Activated naive CD4-positive, alpha-beta T cell treated with anti-CD3 and anti-CD28 coated beads, Interleukin-2, amount 50 U/mL, for 16 hours (primary cell): ENCODE data around the gene OR2D3.
"Not testable (repeated sequence)": the region's sequence is repeated elsewhere in the genome, so short reads cannot be mapped to it uniquely, and the experiment has no call there.

Source experiments
- DNase-seq: peaks from one replicate; pipeline ENCODE4 v3.0.0-alpha.2; 2020

Gene OR2D3

GRCh38 chr11:6920702-6921101 lies at the start of gene OR2D3:
OR2D3 (plus strand) TSS chr11:6921002; CDS start chr11:6921002, 0 bp downstream.
- no peak for DNase-seq

DNA sequence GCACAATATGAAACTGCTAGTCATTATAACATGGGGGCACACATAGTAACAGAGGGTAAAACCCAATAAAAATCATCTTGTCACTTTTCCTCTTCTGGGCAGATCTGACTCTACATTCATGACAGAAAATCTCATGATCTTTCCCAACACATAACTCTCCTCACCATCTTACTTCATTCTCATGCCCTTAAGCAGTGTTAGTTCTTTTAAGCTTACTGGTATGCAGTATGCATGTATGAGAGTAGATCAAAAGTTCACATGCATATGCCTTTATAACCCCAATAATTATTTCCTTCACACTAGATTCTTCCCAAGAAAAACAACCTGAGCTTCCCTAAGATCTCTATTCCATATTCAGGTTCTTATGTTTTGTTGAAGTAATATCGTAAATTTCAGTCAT lies 49.5 kb upstream of the OR2D3 start:
- no peak for DNase-seq

DNA sequence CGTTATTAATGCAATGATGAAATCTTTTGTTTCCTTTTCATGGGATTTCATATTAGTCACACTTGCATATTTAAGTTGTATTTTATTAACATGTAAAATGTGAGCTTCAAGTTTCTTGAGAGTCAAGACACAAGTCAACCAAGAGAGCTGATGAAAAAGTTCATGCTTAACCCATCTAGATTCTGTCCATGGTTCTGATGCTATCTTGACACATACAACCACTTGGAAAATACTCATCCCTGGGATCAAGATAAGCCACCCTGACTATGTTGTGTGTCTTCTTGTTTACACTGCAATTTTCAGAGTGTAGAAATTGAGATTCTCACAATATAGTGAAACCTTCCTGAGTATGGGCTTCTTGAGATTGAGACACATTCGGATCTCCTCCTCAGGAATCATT lies 45.0 kb upstream of the OR2D3 start:
- no peak for DNase-seq

DNA sequence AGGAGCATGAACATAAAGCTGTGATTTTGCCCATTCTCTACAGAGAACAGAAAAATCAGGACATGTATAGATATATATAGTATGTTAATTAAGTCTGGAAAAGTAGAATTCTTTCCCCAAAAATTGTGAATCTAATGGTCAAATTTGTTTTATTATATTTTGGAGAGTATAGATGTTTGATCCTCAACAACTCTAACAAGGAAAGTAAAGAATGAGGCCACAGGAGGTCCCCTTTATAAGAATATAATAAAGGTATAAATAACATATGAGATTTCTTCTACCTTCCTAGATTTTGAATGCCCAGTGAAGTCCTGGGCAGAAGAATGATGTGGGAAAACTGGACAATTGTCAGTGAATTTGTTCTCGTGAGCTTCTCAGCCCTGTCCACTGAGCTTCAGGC lies 44.5 kb upstream of the OR2D3 start, which contains the start of gene OR10A4:
Gene OR10A4, plus strand, starts transcription at position 301 of the 400 bp plus-strand sequence. Its CDS starts 23 bp downstream, at position 324.
- DNase-seq = no peak

- no peak for DNase-seq
Measured at GRCh38 chr11:6876914-6877313, 43.9 kb upstream of the OR2D3 start.

DNA sequence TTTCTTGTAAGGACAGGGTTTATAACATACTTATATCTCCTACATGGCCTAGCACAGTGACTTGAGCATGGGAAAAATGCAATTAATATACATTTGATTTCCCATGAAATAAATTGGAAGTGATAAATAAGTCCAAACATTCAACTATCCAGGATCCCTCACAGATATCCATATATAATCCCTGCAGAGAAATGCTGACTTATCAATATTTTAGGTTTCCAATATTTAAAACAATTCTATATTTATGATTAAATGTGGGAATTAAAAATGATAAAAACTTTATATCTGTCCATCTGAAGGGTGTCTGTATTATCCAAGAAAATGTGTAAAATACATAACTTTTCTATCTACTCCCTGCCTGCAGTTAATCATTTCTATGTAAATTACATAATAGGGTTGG lies 38.1 kb upstream of the OR2D3 start:
- DNase-seq = no peak

DNA sequence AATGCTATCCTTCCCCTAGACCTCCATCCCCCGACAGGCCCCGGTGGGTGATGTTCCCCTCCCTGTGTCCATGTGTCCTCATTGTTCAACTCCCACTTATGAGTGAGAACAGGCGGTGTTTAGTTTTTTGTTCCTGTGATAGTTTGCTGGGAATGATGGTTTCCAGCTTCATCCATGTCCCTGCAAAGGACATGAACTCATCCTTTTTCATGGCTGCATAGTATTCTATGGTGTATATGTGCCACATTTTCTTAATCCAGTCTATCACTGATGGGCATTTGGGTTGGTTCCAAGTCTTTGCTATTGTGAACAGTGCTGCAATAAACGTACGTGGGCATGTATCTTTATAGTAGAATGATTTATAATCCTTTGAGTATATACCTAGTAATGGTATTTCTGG lies 33.1 kb upstream of the OR2D3 start:
- not testable (repeated sequence) for DNase-seq

GRCh38 chr11:6888830-6889229 lies 32.0 kb upstream of the OR2D3 start:
- no peak for DNase-seq

- no peak for DNase-seq
Measured at GRCh38 chr11:6889835-6890234, 31.0 kb upstream of the OR2D3 start.

DNA sequence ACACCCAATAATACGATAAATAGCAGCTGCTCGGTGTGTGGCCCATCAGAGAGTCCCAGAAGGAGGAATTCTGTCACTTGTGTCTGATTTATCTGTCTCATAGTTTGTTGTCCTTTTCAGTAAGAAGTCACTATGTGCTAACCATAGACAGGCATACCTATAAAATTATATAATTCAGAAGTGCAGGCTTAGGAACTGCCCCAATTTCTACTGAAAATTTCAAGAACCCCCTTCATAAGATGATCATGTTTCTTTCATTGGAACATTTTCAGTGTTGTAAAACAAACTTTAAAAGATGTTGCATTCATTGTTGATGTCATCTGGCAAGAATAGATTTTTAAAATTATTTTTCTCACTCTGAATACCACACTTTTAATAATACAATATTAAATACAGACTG lies 28.4 kb upstream of the OR2D3 start, which contains the start of gene OR2D2:
Gene OR2D2, minus strand, starts transcription at position 101 of the 400 bp plus-strand sequence. Its CDS starts 0 bp downstream, at position 101.
- no peak for DNase-seq

DNA sequence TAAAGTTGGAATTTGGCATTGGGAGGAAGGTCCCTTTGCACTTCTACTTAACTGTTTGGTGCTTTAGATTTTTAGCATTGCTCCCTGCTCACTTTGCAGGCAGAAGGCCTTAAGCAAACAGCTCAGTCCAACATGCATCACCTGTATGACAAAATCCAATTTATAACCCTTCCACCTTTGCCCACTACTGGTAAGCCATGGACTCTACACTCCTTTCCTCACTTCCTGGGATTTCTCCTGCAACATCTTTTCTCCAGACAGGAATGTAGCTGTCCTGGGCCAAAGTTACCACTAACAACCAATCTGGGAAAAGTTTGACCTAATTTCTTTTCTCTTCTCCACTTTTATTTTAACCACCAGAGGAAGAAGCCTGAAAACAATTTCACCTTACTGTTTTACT lies 26.7 kb upstream of the OR2D3 start:
- DNase-seq = no peak

GRCh38 chr11:6895010-6895409 lies 25.8 kb upstream of the OR2D3 start:
- DNase-seq = no peak

DNA sequence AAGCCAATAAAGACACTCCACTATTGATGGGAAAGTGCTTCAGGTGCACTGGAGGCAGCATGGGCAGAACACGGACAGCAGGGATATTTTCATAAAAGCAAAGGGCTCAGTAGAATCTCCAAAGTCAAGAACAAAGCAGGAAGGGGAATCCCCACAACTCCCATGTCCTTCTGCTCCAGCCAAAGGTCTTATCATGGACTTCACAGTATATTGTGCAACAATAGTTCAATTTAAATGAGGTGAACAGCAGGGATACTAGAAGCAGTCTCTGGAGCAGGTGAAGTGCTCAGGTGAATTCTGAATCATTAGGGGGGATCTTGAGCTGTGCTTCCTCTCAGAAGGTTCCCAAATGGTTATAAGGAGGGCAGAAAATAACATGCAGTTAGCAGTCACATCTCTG lies 21.9 kb upstream of the OR2D3 start:
- DNase-seq = no peak

- no peak for DNase-seq
Measured at GRCh38 chr11:6900327-6900999, 20.3 kb upstream of the OR2D3 start.

- DNase-seq = not testable (repeated sequence)
Measured at GRCh38 chr11:6904804-6905203, 16.0 kb upstream of the OR2D3 start.

DNA sequence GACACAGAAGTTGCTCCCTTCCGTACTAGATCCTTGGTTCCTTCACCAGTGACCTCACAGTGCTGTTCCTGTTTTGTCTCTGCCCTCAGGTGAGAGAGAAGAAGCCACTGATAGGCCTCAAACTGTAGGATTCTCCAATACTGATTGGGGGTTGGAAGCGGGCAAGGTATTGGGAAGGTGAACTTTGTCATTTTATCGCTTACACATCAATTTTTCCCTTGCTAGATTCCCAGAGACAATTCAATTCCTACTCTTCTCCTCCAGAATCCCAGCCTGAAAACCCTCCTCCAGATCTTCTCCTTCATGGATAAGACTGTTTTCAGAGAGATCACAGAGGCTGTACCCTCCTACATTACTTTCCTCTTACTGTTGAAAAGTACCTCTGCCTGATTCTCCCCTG lies 9.4 kb upstream of the OR2D3 start:
- no peak for DNase-seq

DNA sequence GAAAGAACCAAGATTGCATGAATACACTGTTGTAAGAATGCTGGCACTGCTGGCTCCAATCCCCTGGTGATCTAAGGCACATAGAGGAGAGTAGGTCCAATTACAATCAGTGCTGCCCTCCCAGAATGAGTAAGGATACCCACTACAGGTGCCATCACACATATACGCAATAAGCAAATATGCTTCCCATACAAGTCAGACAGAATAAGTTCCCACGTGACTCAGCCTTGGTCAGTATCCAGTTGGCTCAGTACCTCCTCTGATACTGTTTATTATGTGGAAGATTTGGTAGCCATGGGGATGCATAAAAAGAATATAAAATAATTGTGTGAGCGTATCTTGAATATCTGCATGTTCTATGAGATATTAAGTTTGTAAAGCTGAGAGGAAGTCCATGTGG lies 8.9 kb upstream of the OR2D3 start:
- DNase-seq = no peak

DNA sequence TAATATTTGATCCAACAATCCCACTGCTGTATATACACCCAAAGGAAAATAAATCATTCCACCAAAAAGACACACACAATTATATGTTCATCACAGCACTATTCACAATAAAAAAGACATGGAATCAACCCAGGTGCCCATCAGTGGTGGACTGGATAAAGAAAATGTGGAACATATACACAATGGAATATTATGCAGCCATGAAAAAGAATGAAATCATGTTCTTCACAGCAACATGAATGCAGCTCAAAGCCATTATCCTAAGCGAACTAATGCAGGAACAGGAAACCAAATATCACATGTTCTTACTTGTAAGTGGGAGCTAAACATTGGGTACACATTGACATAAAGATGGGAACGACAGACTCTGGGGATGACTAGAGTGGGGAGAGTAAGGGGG lies 1.1 kb upstream of the OR2D3 start:
- DNase-seq = no peak

DNA sequence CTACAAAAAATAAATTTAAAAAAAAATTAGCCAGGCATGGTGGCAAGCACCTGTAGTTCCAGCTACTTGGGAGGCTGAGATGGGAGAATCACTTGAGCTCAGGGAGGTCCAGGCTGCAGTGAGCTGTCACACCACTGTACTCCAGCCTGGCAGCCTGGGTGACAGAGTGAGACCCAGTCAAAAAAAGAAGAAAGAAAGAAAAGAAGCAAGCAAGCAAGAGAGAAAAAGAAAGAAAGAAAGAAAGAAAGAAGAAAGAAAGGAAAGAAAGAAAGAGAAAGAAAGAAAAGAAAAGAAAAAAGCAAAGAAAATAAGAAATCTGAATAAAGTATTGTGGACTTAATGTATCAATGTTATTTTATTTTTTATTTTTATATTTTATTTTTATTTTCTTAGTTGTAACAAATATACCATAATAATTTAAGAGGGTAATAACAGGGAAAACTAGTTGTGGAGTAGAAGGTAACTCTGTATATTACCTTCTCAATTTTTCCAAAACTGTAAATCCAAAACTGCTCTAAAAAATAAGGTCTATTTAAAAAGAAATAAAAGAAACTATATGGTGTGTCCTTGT lies 4.3 kb downstream of the OR2D3 start:
- DNase-seq = no peak

GRCh38 chr11:6925636-6926207 lies 4.9 kb downstream of the OR2D3 start:
- no peak for DNase-seq

- peak; percentile 12 for DNase-seq
Measured at GRCh38 chr11:6926208-6927029, 5.6 kb downstream of the OR2D3 start, which contains the start of gene ZNF215. ZNF215 (plus strand) TSS chr11:6926426; CDS start chr11:6932273, 5,847 bp downstream.

DNA sequence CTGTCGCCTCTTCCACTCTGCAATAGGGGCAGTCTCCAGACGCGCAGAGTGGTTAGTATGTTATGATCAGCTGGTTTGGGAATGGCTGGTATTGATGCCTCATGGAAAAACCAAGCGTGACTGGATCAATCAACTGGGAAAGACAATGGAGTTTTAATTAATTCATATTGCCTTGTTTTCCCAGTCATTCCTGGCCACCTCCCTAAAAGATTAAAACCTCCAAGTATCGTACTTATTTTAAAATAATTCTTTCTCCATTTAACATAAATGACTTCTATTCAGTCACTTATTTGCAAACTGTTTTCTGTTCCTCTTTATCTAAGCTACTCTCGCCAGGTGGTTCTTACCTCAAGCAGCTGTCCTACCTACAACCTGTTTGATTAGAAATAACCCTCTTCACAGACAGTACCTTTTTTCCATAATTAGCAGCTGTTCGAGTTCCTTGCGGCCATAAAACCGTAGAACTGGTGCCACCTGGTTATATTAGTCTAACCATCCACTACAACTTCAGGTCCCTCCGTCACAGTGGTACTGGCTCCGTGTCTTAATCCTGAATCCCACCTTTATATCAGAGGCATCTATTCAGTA lies 6.3 kb downstream of the OR2D3 start:
- no peak for DNase-seq

- DNase-seq = no peak
Measured at GRCh38 chr11:6928916-6929315, 8.1 kb downstream of the OR2D3 start.
